Neural progenitor cell (in vitro differentiated cells): Measurements from ENCODE around the gene SAG. TPM values are rescaled to one million over a fixed set of nuclear protein-coding genes. Genes with fewer than 3 reads are reported as not detected.

Experiments
- DNase-seq: peaks from one replicate; pipeline ENCODE4 v3.0.0-alpha.2; 2016; ENCODE audit warnings: low spot score
- H2AFZ ChIP-seq: fragments of 200-600 bp; sonication (generic); replicated peaks from 2 replicates; pipeline ENCODE4 v1.6.1; 2016; ENCODE audit warnings: antibody characterized with exemption
- H3F3A ChIP-seq: fragments of 200-600 bp; sonication (generic); 2 replicates; pipeline ENCODE4 v1.6.1; 2016; ENCODE audit warnings: antibody characterized with exemption, low read depth
- H3K27ac ChIP-seq: fragments of 200-600 bp; sonication (generic); 2 replicates; pipeline ENCODE4 v1.5.1; 2016; ENCODE audit warnings: mild to moderate bottlenecking
- H3K27me3 ChIP-seq: fragments of 200-600 bp; sonication (generic); 2 replicates; pipeline ENCODE4 v1.6.1; 2016; ENCODE audit warnings: mild to moderate bottlenecking, moderate library complexity
- H3K36me3 ChIP-seq: fragments of 200-600 bp; sonication (generic); 2 replicates; pipeline ENCODE4 v1.5.1; 2016
- H3K4me1 ChIP-seq: fragments of 200-600 bp; sonication (generic); 2 replicates; pipeline ENCODE4 v1.6.1; 2016; ENCODE audit warnings: mixed run types
- H3K4me2 ChIP-seq: fragments of 200-600 bp; sonication (generic); 2 replicates; pipeline ENCODE4 v1.6.1; 2016
- H3K4me3 ChIP-seq: fragments of 200-600 bp; sonication (generic); 2 replicates; pipeline ENCODE4 v1.5.1; 2016
- H3K79me2 ChIP-seq: fragments of 200-600 bp; sonication (generic); 2 replicates; pipeline ENCODE4 v1.6.1; 2016; ENCODE audit warnings: low read depth
- H3K9ac ChIP-seq: fragments of 200-600 bp; sonication (generic); 2 replicates; pipeline ENCODE4 v1.6.1; 2016
- H3K9me3 ChIP-seq: fragments of 200-600 bp; sonication (generic); 2 replicates; pipeline ENCODE4 v1.5.1; 2016; ENCODE audit warnings: low read depth
- H4K20me1 ChIP-seq: fragments of 200-600 bp; sonication (generic); 2 replicates; pipeline ENCODE4 v1.6.1; 2016; ENCODE audit warnings: low read depth
- H3K27ac Mint-ChIP-seq: 3 replicates; pipeline ENCODE4 v1.8.0; 2021; ENCODE audit warnings: mixed read lengths
- H3K27me3 Mint-ChIP-seq: 2 replicates; pipeline ENCODE4 v1.8.0; 2022; ENCODE audit warnings: low read depth, mild to moderate bottlenecking, inconsistent platforms, moderate library complexity, mixed read lengths; ENCODE audit not compliant: insufficient read depth
- H3K36me3 Mint-ChIP-seq: 3 replicates; pipeline ENCODE4 v1.8.0; 2021; ENCODE audit warnings: mixed read lengths
- H3K4me1 Mint-ChIP-seq: 3 replicates; pipeline ENCODE4 v1.8.0; 2021; ENCODE audit warnings: mixed read lengths
- H3K4me3 Mint-ChIP-seq: 3 replicates; pipeline ENCODE4 v1.8.0; 2021; ENCODE audit warnings: mild to moderate bottlenecking, moderate library complexity, mixed read lengths
- H3K9me3 Mint-ChIP-seq: 3 replicates; pipeline ENCODE4 v1.8.0; 2020; ENCODE audit warnings: mixed read lengths
- CTCF ChIP-seq: fragments of 200-600 bp; sonication (generic); IDR thresholded peaks from 2 replicates; pipeline ENCODE4 v1.5.1; 2017; ENCODE audit warnings: antibody characterized with exemption, mild to moderate bottlenecking
- EZH2 ChIP-seq: fragments of 200-600 bp; sonication (generic); IDR thresholded peaks from 2 replicates; pipeline ENCODE4 v1.6.1; 2017; ENCODE audit warnings: antibody characterized with exemption, mild to moderate bottlenecking, moderate library complexity
- EZH2phosphoT487 ChIP-seq: fragments of 200-600 bp; sonication (generic); IDR thresholded peaks from 2 replicates; pipeline ENCODE4 v1.6.1; 2017; ENCODE audit warnings: antibody characterized with exemption
- total RNA-seq: library from RNA; depleted of rRNA; stranded (reverse); fragments of >200 nt; gene quantifications from 2 replicates; pipeline ENCODE4 v1.2.3, GENCODE V29; 2015; ENCODE audit warnings: low replicate concordance

SAG gene
- total RNA-seq, 1 donor from 2014 or later = not detected

- Histone ChIP-seq H3K27ac (no peak overlapping the region), H3K4me3 (no peak overlapping the region), H3K9ac (no peak overlapping the region), H2AFZ (no peak overlapping the region), H3K27me3 (no peaks in the 10 kb centered on the region), H3F3A (no peaks in the 10 kb centered on the region), H3K79me2 (no peaks in the 10 kb centered on the region), H3K4me2 (no peak overlapping the region), H3K36me3 (no peaks in the 10 kb centered on the region), H4K20me1 (peaks cover 8% of the 10 kb centered on the region), H3K4me1 (peaks cover 26% of the 10 kb centered on the region), H3K9me3 (no peaks in the 10 kb centered on the region)
- no peak for TF ChIP-seq EZH2phosphoT487
- TF ChIP-seq CTCF = no peak
- TF ChIP-seq EZH2 = no peak
- Mint-ChIP-seq H3K27me3 (peaks cover 3% of the 10 kb centered on the region), H3K36me3 (peaks cover 8% of the 10 kb centered on the region), H3K9me3 (peaks cover 2% of the 10 kb centered on the region), H3K27ac (no peak overlapping the region), H3K4me3 (no peak overlapping the region), H3K4me1 (peaks cover 31% of the 10 kb centered on the region)
- DNase-seq = no peak
These were observed 74.0 kb downstream of the SAG start for GRCh38 chr2:233381638-233381995.

- Mint-ChIP-seq H3K36me3 (peaks cover 4% of the 10 kb centered on the region), H3K9me3 (no peaks in the 10 kb centered on the region), H3K27ac (no peak overlapping the region), H3K4me1 (peaks cover 39% of the 10 kb centered on the region), H3K4me3 (no peak overlapping the region), H3K27me3 (peaks cover 5% of the 10 kb centered on the region)
- Histone ChIP-seq H3K4me2 (no peak overlapping the region), H2AFZ (no peak overlapping the region), H3K79me2 (no peaks in the 10 kb centered on the region), H3K27me3 (no peaks in the 10 kb centered on the region), H3K9me3 (no peaks in the 10 kb centered on the region), H3K4me1 (peaks cover 26% of the 10 kb centered on the region), H4K20me1 (peaks cover 8% of the 10 kb centered on the region), H3K9ac (no peak overlapping the region), H3K4me3 (no peak overlapping the region), H3K27ac (no peak overlapping the region), H3K36me3 (no peaks in the 10 kb centered on the region), H3F3A (no peaks in the 10 kb centered on the region)
- DNase-seq = no peak
- TF ChIP-seq CTCF (no peak), EZH2 (no peak), EZH2phosphoT487 (no peak)
These were observed 76.4 kb downstream of the SAG start for GRCh38 chr2:233384015-233384414.

- Mint-ChIP-seq H3K4me1 (peaks cover 37% of the 10 kb centered on the region), H3K36me3 (peaks cover 6% of the 10 kb centered on the region)
These were observed 77.3 kb downstream of the SAG start for GRCh38 chr2:233384811-233385488.

More at GRCh38 chr2:233384811-233385488, 77.3 kb downstream of the SAG start:
- Mint-ChIP-seq H3K27ac (peak overlapping the region; percentile 42), H3K4me3 (no peak overlapping the region), H3K27me3 (peaks cover 5% of the 10 kb centered on the region), H3K9me3 (no peaks in the 10 kb centered on the region)
- Histone ChIP-seq H3K9ac (no peak overlapping the region), H3K36me3 (no peaks in the 10 kb centered on the region), H3K79me2 (no peaks in the 10 kb centered on the region), H3K9me3 (no peaks in the 10 kb centered on the region), H3K27me3 (no peaks in the 10 kb centered on the region), H3K27ac (no peak overlapping the region), H3K4me3 (no peak overlapping the region), H2AFZ (no peak overlapping the region), H3K4me2 (no peak overlapping the region), H4K20me1 (peaks cover 5% of the 10 kb centered on the region), H3F3A (no peaks in the 10 kb centered on the region), H3K4me1 (peaks cover 20% of the 10 kb centered on the region)
- TF ChIP-seq EZH2 (no peak), CTCF (no peak), EZH2phosphoT487 (no peak)
- no peak for DNase-seq
